Body of pancreas (tissue), 4 donors: ENCODE results near the gene LONRF2. TPM values are rescaled to one million over a fixed set of nuclear protein-coding genes. Genes with fewer than 3 reads are reported as not detected.
A peak's percentile ranks its signal among the peaks of the same experiment; 100 is the strongest.
"Not testable (repeated sequence)": the region's sequence is repeated elsewhere in the genome, so short reads cannot be mapped to it uniquely, and the experiment has no call there.

Source experiments
- ATAC-seq: fragments of 150-250 bp; one replicate; pipeline ENCODE4 v1.9.1; 2016
- DNase-seq, 4 donors: peaks; one replicate each; pipeline ENCODE4 v3.0.0-alpha.2; 2019
- H3K27ac ChIP-seq, 4 donors: fragments of 200-600 bp; sonication (generic); 1 replicate in 3 of 4; 2 replicates in 1 of 4; pipeline versions ENCODE4 v1.5.1 to v1.6.1; 2016 to 2019; ENCODE audit warnings: mild to moderate bottlenecking in 1 of 4, mixed read lengths in 1 of 4, moderate library complexity in 1 of 4
- H3K27me3 ChIP-seq, 2 donors: fragments of 200-600 bp; sonication (generic); one replicate each; pipeline ENCODE4 v1.6.0; 2016; ENCODE audit warnings: mild to moderate bottlenecking in 1 of 2
- H3K36me3 ChIP-seq, 2 donors: fragments of 200-600 bp; sonication (generic); replicated peaks in 1 of 2; 2 replicates each; pipeline ENCODE4 v1.5.1; 2016; ENCODE audit warnings: low read depth in 2 of 2; ENCODE audit not compliant: insufficient read depth in 1 of 2
- H3K4me1 ChIP-seq: fragments of 200-600 bp; sonication (generic); one replicate; pipeline ENCODE4 v1.6.0; 2016
- H3K4me3 ChIP-seq, 2 donors: fragments of 200-600 bp; sonication (generic); 1 replicate in 1 of 2; 2 replicates in 1 of 2; pipeline ENCODE4 v1.5.1; 2016 to 2019
- H3K9me3 ChIP-seq, 3 donors: fragments of 200-600 bp; sonication (generic); 1 replicate in 2 of 3; 2 replicates in 1 of 3; pipeline ENCODE4 v1.5.1; 2016
- CTCF ChIP-seq, 7 experiments: fragments of 450-650 bp in 4 of 7; fragments of 200-600 bp in 3 of 7; sonication (generic) in 3 of 7; IDR thresholded peaks; one replicate each; pipeline ENCODE4 v1.5.1; 2016 to 2019; ENCODE audit warnings: antibody characterized with exemption in 7 of 7
- POLR2A ChIP-seq, 3 donors: fragments of 450-650 bp; IDR thresholded peaks; one replicate each; pipeline ENCODE4 v1.6.1; 2016; ENCODE audit warnings: antibody characterized with exemption in 3 of 3, mild to moderate bottlenecking in 2 of 3
- WGBS, 2 donors: methylation state at CpG; one replicate each; pipeline ENCODE4 v1.1.5; 2017; 5-methylcytosine and 5-hydroxymethylcytosine counted together
- intact Hi-C: fragments of 100-400 bp; cut with DNase I; formaldehyde crosslinking; loops from one replicate; pipeline ENCODE4 v1.15.1; 2023
- total RNA-seq, 2 donors: library from RNA; depleted of rRNA; stranded (reverse); fragments of >200 nt; gene quantifications; one replicate each; pipeline ENCODE4 v1.1.0, GENCODE V29; 2016

Gene LONRF2
- 10 to 100 TPM; 12.5 to 14.2 TPM for total RNA-seq

- Histone ChIP-seq H3K4me3 (peak within 1 kb of the TSS; percentile 42 to 60), H3K4me1 (peaks cover 28% of the 10 kb centered on the region), H3K27ac (peak within 1 kb of the TSS; percentile 83 to 93 (median 88)), H3K27me3 (no peaks in the 10 kb centered on the region), H3K9me3 (peaks cover 0 to 6% (median 0%) of the 10 kb centered on the region in 3 donors), H3K36me3 (no peaks in the 10 kb centered on the region)
- WGBS, 2 donors, result 0 to 9% methylated on average over 11 to 69 of the region's 113 CpGs
- TF ChIP-seq CTCF (IDR thresholded peaks at IDR 0.05) (peak in 2 of 7 experiments; percentile 4 to 8), POLR2A (IDR thresholded peaks at IDR 0.05) (peak; percentile 62 to 70 (median 64))
- DNase-seq, result peak; percentile 69 to 78 (median 76)
- intact Hi-C loops, result no loop called here
- peak; percentile 73 for ATAC-seq
Observed at GRCh38 chr2:100321866-100322820, at the start of gene LONRF2. Gene LONRF2, minus strand, starts transcription at chr2:100322501. Its CDS starts 408 bp downstream, at chr2:100322093.

- peaks cover 0 to 4% (median 0%) of the 10 kb centered on the region in 3 donors for H3K9me3 ChIP-seq
- H3K4me1 ChIP-seq, result no peaks in the 10 kb centered on the region
- DNase-seq (no peak), ATAC-seq (no peak)
- TF ChIP-seq POLR2A (IDR thresholded peaks at IDR 0.05), result no peak
- TF ChIP-seq CTCF (IDR thresholded peaks at IDR 0.05), result no peak
- no peaks in the 10 kb centered on the region for H3K36me3 ChIP-seq
- H3K27me3 ChIP-seq, result no peaks in the 10 kb centered on the region
- no peak overlapping the region for H3K4me3 ChIP-seq
- intact Hi-C loops, result no loop called here
- WGBS, 2 donors, result 95 to 96% methylated on average over 1 of the region's 1 CpG
- no peak overlapping the region for H3K27ac ChIP-seq
Observed at GRCh38 chr2:100367163-100367562, 44.9 kb upstream of the LONRF2 start.

- no peak for ATAC-seq
- no peaks in the 10 kb centered on the region for H3K36me3 ChIP-seq
- H3K4me3 ChIP-seq, result no peak overlapping the region
- no peaks in the 10 kb centered on the region for H3K9me3 ChIP-seq
- H3K27ac ChIP-seq, result peak overlapping the region in 2 of 4 donors; percentile 17 to 44
- peak; percentile 20 to 80 (median 50) for DNase-seq
- no peaks in the 10 kb centered on the region for H3K4me1 ChIP-seq
- WGBS, 2 donors, result 41 to 49% methylated on average over 3 of the region's 3 CpGs
- no peaks in the 10 kb centered on the region for H3K27me3 ChIP-seq
- intact Hi-C loops, result no loop called here
- TF ChIP-seq CTCF (IDR thresholded peaks at IDR 0.05) (no peak), POLR2A (IDR thresholded peaks at IDR 0.05) (no peak)
Observed at GRCh38 chr2:100365434-100365833, 43.1 kb upstream of the LONRF2 start.

DNA sequence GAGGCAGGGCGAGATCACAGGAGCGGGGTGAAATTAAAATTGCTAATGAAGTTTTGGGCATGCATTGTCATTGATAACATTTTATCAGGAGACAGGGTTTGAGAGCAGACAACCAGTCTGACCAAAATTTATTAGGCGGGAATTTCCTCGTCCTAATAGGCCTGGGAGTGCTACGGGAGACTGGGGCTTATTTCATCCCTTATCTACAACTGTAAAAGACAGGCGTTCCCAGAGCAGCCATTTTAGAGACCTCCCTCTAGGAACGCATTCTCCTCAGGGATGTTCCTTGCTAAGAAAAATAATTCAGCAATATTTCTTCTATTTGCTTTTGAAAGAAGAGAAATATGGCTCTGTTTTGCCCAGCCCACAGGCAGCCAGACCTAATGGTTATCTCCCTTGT lies 40.0 kb upstream of the LONRF2 start:
- intact Hi-C loops, H3K36me3 ChIP-seq, DNase-seq, H3K9me3 ChIP-seq, ATAC-seq, H3K27me3 ChIP-seq, H3K4me3 ChIP-seq, H3K27ac ChIP-seq, H3K4me1 ChIP-seq: not testable (repeated sequence)
- 92 to 94% methylated on average over 7 of the region's 7 CpGs for WGBS, 2 donors

GRCh38 chr2:100359576-100359975 lies 37.3 kb upstream of the LONRF2 start:
- Histone ChIP-seq H3K36me3 (no peaks in the 10 kb centered on the region), H3K4me3 (no peak overlapping the region), H3K27me3 (no peaks in the 10 kb centered on the region), H3K9me3 (no peaks in the 10 kb centered on the region), H3K27ac (no peak overlapping the region), H3K4me1 (no peaks in the 10 kb centered on the region)
- TF ChIP-seq POLR2A (IDR thresholded peaks at IDR 0.05) (no peak), CTCF (IDR thresholded peaks at IDR 0.05) (no peak)
- intact Hi-C loops, result no loop called here
- DNase-seq (no peak), ATAC-seq (no peak)
